Ishikawa (cell line): ENCODE measurements around the gene LRRK2.

Experiments used
- CEBPB ChIP-seq: IDR thresholded peaks from 2 replicates; pipeline ENCODE4 v1.6.1; 2012
- CREB1 ChIP-seq: IDR thresholded peaks from 2 replicates; pipeline ENCODE4 v1.6.1; 2012; ENCODE audit warnings: low read depth
- EGR1 ChIP-seq: IDR thresholded peaks from 2 replicates; pipeline ENCODE4 v1.6.1; 2012
- EP300 ChIP-seq: IDR thresholded peaks from 2 replicates; pipeline ENCODE4 v1.6.1; 2012; ENCODE audit warnings: borderline replicate concordance
- FOXM1 ChIP-seq: IDR thresholded peaks from 2 replicates; pipeline ENCODE4 v1.6.1; 2012; ENCODE audit warnings: low read depth, borderline replicate concordance
- MAX ChIP-seq: IDR thresholded peaks from 2 replicates; pipeline ENCODE4 v1.6.1; 2012
- NFIC ChIP-seq: IDR thresholded peaks from 2 replicates; pipeline ENCODE4 v1.6.1; 2012
- RAD21 ChIP-seq: IDR thresholded peaks from 2 replicates; pipeline ENCODE4 v1.6.1; 2012; ENCODE audit warnings: low read depth
- REST ChIP-seq: IDR thresholded peaks from 2 replicates; pipeline ENCODE4 v1.6.1; 2012; ENCODE audit warnings: low read depth, mild to moderate bottlenecking
- TAF1 ChIP-seq: IDR thresholded peaks from 2 replicates; pipeline ENCODE4 v1.6.1; 2012; ENCODE audit warnings: low read depth, mild to moderate bottlenecking
- TCF12 ChIP-seq: IDR thresholded peaks from 2 replicates; pipeline ENCODE4 v1.6.1; 2012; ENCODE audit warnings: low read depth
- TEAD4 ChIP-seq: IDR thresholded peaks from 2 replicates; pipeline ENCODE4 v1.6.1; 2012
- USF1 ChIP-seq: IDR thresholded peaks from 2 replicates; pipeline ENCODE4 v1.6.1; 2012
- YY1 ChIP-seq: IDR thresholded peaks from 2 replicates; pipeline ENCODE4 v1.6.1; 2012; ENCODE audit warnings: low read depth
- ZBTB7A ChIP-seq: IDR thresholded peaks from 2 replicates; pipeline ENCODE4 v1.6.1; 2012; ENCODE audit warnings: low read depth

Gene LRRK2

DNA sequence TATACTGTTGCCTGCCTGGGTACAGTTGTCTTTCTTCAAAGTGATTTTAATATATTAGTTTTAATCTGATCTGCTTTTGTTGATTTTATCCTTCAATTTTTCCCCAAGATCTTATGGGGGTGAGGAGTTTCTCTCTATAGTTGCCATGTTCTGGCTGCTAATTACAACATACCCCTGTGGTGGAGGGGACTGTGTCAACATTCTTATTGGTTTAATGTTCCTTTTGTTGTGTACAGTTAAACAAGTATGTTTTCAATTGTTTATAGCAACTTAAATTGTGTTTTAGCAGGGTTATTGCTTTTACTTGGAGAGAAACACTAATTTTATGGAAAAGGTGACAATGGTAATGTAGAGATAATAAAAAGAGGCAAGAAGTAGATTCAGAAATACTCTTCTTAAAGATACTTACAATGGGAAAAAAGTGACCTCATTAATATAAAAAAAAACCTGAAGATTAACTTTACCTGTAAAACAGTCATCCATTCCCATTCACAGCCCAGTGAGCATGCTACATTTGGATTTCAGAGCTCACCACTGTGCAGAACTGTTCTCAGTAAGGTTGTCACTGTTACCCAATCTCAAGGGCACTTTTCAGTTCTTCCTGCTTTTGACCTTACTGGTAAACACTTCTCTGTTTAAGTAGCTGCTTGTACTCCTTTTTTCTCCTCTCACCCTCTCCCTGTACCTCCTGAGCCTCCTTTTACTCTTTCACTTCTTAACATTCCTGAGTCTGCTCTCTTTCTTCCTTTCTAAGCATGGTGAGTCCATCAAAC is 8.1 kb upstream of the LRRK2 start:
- no peak for TF ChIP-seq EP300
- no peak for TF ChIP-seq YY1
- no peak for TF ChIP-seq RAD21
- TF ChIP-seq CREB1: no peak
- no peak for TF ChIP-seq REST
- TF ChIP-seq EGR1: no peak
- no peak for TF ChIP-seq MAX
- no peak for TF ChIP-seq CEBPB
- TF ChIP-seq TEAD4: no peak
- no peak for TF ChIP-seq USF1

DNA sequence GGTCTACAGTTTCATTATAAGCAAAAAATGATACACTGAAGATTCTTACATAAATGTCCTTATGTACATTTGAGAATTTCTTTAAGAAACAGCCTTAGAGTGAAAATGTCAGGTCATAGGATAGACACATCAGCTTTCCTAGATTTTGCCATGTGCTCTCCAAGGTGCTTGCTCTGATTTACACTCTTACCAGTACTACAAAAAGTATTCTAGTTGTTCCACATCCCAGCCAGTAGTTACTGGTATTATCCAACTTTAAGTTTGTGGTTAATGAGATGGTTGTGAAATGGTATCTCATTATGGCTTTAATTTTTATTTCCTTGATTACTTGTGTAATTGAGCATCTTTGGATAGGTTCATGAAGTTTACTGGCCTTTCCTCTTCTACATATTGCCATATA is 5.0 kb upstream of the LRRK2 start:
- TF ChIP-seq FOXM1 (no peak), TAF1 (no peak), EGR1 (no peak), EP300 (no peak), USF1 (no peak), MAX (no peak), YY1 (no peak), REST (peak; percentile 42; the same call in 1 of the 2 replicates)

DNA sequence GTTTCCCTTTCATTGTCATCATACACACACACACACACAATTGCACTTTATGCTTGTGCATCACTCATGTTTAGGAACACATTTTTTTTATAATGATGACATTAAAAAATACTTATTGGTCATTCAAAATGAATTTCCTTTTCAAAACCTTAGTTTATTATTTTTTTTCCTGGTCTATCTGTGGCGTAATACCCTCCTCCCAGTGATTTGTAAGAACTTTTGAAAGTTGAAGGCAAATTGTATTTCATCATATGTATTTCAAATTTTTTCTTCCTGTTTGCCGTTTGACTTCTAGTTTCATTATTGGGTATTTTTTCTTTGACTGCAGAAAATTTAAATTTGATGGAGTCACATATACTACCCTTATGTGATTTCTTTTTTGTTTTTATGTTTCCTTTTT is 2.5 kb upstream of the LRRK2 start:
- TF ChIP-seq RAD21: no peak
- no peak for TF ChIP-seq CEBPB
- TF ChIP-seq MAX: no peak
- no peak for TF ChIP-seq NFIC
- no peak for TF ChIP-seq EGR1
- no peak for TF ChIP-seq YY1
- TF ChIP-seq REST: no peak
- TF ChIP-seq TCF12: no peak
- no peak for TF ChIP-seq CREB1
- TF ChIP-seq ZBTB7A: no peak
- no peak for TF ChIP-seq TEAD4
- no peak for TF ChIP-seq USF1
- TF ChIP-seq FOXM1: no peak
- TF ChIP-seq EP300: no peak
- TF ChIP-seq TAF1: no peak

- TF ChIP-seq NFIC (no peak), YY1 (no peak), ZBTB7A (no peak), TEAD4 (no peak), MAX (no peak), EGR1 (no peak), REST (no peak), EP300 (no peak), RAD21 (no peak), TAF1 (no peak), CREB1 (no peak), FOXM1 (no peak)
These were observed 1.2 kb upstream of the LRRK2 start for GRCh38 chr12:40223646-40224045.
